ENCODE data around the gene EYA2.
"Not testable (repeated sequence)": the region's sequence is repeated elsewhere in the genome, so short reads cannot be mapped to it uniquely, and the experiment has no call there.

The EYA2 gene

DNA sequence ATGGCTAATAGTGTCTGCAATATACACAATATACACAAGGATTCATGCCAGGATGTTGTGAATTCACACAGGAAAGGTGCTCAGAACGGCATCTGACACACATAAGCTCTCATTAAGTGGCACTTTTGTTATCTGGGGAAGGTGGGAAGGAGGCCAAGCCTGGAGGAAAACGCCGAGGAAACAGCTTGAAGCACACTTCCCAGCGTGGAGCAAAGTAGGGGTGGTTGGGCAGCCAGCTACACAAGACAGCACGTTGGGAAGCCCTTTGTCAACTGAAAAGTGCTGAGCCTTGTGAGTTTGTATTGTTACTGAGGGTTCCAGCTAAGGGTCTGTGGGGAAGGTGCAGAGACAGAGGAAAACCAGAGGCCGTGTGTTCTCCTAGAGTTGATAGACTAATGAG, 280.9 kb downstream of the EYA2 start:
- no peak for DNase-seq (ENCODE audit: low spot score)

DNA sequence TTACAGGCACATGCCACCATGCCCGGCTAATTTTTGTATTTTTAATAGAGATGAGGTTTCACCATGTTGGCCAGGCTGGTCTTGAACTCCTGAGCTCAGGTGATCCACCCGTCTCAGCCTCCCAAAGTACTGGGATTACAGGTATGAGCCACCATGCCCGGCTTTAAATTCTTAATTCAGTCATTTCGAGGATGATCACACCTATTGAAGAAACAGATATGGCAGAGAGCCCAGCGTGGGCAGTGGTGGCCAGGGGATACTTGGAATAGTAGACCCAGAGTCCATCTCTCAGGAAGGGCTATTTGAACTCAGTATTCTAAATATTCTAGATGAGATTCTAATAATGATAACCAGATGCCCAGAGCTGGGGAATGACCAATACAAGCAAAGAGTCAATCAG, 281.6 kb downstream of the EYA2 start:
- not testable (repeated sequence) for DNase-seq (ENCODE audit: low spot score)

DNA sequence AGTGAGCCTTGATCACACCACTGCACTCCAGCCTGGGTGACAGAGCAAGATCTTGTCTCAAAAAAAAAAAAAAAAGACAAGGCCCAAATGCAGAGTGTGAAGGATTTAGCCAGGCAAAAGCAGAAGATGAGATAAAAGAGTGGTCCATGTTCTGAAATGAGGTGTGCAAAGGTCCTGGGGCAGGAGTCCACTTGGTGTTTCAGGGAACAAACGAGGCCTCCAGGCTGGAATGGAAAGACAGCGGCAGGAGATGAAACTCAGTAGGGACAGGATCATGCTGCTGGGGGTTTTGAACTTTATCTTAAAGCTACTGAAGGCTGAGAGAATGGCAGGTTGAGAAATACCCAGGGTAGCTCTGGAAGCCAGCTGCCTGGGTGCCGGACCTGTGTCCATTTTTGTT, 283.6 kb downstream of the EYA2 start:
- DNase-seq (ENCODE audit: low spot score): no peak

DNA sequence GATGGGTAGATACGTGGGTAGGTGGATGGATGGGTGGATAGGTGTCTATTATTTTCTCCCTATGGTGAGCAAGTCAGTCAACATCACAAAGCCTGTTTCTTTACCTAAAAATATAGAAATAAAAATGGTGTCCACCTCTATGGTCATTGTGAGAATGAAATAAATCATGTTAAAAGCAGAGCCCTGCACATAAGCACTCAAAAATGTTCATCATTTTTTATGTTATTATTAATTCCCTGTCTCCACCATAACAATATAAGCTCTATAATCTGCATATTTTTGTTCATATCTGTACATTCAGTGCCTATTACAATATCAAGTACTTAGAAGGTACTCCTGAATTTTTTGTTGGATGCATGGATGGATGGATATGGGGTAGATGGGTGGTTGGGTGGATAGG, 284.2 kb downstream of the EYA2 start:
- DNase-seq (ENCODE audit: low spot score): no peak

DNA sequence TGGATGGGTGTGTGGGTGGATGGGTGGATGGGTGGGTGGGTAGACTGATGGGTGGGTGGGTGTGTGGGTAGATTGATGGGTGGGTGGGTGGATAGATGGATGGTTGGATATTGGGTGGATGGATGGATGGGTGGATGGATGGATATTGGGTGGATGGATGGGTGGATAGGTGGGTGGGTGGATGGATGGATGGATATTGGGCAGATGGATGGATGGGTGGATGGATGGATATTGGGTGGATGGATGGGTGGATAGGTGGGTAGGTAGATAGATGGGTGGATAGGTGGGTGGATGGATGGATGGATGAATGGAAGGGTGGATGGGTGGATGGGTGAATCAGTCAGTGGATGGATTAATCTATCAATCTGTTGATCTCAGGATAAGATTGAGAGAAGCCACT, 284.6 kb downstream of the EYA2 start:
- DNase-seq (ENCODE audit: low spot score): no peak

DNA sequence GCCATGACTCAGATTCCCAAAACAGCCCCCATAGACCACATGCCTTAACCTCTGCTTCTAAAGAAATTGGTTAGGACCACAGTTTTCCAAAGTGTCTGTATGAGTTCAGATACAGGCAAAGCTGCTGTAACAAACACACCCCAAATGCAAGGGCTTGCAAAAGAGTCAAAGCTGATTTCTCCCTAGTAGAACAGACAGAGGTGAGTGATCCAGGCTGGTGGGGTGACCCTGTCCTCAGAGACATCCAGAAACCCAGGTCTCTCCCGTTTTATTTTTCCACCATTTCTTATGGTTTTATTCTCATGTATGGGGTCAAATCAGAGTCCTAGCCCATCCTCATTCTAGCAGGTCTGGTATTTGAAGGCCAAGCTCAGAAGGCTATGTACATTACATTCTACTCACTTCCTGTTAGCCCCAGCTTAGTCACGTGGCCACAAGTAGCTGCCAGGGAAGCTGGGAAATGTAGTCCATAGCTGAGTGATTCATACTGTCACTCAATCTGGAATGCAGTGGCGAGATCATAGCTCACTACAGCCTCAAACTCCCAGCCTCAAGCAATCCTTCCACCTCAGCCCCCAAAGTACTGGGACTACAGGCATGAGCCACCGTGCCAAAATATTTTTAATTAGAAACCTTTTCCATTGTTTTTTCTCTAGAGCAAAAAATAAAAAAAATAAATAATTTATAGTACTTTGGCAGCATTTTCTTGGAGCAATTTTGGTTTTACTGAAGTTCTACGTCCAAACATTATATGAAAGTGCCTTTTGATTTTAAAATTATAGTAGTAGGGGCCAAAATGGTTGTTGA, 286.6 kb downstream of the EYA2 start:
- peak; percentile 62 for DNase-seq (ENCODE audit: low spot score)

DNA sequence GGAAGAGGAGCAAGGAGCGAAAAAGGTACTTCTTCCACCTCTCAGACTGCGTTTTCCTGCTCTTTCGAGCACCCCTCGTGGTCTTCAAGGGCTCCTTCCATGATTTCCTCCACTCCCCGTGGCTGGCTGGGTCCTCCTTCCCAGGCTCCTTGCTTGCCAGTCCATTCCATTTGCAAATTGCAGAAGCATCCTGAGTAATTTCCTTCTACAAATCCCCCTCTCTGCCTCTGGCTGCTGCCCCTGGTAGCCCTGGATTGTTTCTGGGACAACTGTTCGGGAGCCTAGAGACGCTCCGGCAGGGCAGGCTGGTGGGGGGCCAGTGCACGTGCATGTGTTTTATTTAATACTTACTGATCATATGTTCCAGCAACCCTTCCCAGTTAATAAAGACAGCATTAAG, 288.7 kb downstream of the EYA2 start:
- DNase-seq (ENCODE audit: low spot score): no peak

DNA sequence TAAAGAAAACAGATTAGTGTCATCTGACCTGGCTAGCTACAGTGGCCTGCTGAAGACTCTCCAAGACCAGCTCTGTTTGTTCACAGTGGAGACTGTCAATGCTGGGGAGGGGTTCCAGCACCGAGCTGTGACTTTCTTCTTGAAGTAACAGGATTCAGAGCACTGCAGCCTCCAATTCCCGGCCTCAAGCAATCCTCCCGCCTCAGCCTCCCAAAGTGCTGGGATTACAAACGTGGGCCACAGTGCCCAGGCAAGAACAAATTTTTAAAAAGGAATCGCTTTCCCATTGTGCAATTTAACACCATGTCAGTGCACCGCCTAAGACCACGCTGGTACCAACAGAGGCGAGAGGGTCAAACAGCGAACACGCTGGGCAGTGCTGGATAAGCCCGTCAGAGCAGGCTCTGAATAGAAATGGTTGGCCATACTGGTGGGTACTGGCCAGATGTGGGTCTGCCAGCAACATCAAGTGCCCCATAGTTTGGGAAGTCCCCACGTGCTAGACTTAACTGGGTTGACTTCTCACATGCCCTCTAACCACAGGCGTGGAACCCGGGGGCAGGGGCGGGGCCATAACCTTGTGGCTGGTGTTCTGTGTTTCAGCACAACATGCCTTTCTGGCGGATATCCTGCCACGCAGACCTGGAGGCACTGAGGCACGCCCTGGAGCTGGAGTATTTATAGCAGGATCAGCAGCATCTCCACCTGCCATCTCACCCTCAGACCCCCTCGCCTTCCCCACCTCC, 293.0 kb downstream of the EYA2 start:
- DNase-seq (ENCODE audit: low spot score): no peak

DNA sequence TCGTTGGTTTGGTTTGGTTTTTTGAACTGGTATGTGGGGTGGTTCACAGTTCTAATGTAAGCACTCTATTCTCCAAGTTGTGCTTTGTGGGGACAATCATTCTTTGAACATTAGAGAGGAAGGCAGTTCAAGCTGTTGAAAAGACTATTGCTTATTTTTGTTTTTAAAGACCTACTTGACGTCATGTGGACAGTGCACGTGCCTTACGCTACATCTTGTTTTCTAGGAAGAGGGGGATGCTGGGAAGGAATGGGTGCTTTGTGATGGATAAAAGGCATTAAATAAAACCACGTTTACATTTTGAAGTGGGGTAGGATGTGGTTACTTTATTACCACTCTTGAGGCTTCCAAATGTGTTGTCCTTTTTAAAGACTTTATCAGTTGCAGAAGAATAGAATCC, 293.9 kb downstream of the EYA2 start:
- no peak for DNase-seq (ENCODE audit: low spot score)

DNA sequence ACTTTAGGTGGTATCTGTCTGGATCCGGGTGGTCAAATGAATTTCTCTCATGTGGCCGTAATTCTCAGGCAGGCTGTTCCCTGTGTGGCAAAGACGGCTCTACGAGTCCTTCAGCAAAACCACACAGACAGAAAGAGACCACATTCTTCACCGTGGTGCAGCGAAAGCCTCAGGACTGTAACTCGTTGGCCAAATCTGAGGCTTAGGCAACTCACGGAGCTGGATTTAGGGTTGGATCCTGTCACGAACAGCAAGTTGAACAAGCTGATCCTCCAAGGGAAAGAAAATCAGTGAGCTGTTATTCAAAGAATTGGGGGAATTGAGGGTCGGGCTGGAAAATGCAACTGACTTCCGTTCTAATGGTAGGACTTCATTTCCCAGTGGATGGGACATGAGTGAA, 294.4 kb downstream of the EYA2 start:
- no peak for DNase-seq (ENCODE audit: low spot score)

DNA sequence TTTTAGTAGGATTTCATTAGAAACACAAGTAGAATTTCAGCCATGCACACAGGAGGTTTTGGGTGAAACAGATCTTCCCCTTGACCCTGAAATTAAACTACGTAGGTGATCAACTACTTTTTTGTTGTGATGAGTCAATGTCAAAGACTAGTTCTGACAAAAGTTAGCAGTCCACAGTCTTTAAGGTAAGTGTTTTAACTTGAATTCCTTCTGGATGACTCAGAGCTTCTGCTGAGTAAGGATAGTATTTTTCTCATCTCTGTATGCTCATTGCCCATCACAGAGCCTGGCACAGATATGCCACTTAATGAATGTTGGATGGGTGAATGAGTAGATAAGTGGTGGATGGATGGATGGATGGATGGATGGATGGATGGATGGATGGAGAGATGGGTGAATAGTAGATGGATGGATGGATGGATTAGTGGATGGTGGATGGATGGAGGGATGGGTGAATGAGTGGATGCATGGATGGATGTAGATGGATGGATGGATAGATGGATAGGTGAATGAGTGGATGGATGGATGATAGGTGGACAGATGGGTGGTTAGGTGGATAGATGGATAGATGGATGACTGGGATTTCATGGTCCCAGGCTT, 296.5 kb downstream of the EYA2 start:
- no peak for DNase-seq (ENCODE audit: low spot score)

DNA sequence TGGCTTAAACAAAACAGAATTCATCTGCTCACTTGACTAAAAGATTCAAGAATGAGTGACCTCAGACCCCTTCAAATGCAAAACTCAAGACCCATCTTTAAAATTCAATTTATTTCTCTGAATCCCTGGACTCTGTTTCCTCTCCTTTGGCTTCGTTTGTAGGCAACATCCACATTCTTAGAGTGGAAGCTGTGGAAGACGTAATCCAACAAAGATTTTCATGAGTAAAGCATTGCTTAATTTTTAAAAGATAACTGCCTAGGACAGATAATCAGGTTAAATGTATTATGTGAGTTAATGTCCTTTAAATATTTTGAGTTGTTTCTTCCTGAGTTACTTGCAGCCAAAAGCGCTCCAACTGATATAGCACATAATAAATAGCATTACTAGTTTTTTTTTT, 297.3 kb downstream of the EYA2 start:
- no peak for DNase-seq (ENCODE audit: low spot score)

DNA sequence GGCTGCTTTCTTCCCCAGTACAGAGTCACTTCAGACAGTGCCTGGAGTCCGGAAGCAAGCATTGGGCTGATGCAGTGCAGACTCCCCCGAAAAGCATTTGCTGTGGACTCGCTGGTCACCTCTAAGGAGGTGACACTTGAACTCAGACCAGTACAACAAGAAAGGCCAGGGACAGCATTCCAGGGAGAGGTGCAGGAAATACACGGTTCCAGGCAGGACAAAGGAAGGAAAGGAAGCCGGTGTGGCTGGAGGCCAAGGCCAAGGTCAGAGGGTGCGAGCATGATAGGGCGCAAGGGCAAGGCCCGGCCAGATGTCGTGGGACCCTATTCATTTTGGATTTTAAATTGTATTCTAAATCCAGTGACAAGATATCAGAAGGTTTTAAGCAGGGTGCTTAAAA, 300.9 kb downstream of the EYA2 start:
- no peak for DNase-seq (ENCODE audit: low spot score)

DNA sequence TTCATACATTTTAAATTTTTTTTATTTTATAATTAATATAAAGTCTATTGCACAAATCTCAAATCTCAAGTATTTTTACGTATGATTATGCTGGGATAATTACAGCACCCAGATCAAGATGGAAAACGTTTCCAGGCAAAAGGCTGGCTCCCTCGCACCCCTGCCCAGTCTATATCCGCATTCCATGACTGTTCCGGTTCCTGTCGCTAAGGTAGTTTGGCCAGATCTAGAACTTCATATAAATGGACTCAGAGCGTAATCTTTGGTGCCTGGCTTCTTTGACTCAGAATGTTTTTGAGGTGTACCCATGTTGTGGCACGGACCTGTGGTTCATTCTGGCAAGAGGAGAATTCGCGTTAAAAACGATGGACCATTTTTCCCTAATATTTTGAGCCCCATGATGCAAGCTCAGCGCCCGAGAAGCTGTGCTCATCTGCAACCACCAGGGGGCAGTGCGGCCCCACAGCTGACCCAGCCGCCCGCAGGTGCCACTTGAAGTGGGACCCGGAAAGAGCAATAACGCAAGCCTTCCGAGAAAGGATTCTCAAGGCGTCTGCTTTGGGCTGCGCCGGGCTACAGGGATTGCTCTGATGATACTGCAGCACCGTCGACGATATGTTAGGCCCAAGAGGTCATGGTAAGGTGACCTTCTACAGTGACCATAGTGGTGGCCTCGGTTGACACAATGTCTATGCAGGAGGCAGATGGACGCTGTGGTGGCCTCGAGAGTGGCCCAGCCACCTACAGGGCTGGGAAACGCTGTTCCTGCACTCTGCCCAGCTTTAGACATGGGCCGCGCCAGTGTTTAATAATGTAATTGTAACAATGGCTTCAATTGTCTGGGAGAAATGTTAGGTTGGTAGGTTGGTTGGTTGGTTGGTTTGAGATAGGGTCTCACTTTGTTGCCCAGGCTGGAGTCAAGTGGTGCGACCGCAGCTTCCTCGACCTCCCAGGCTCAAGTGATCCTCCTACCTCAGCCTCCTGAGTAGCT, 301.7 kb downstream of the EYA2 start:
- DNase-seq (ENCODE audit: low spot score): peak; percentile 79

DNA sequence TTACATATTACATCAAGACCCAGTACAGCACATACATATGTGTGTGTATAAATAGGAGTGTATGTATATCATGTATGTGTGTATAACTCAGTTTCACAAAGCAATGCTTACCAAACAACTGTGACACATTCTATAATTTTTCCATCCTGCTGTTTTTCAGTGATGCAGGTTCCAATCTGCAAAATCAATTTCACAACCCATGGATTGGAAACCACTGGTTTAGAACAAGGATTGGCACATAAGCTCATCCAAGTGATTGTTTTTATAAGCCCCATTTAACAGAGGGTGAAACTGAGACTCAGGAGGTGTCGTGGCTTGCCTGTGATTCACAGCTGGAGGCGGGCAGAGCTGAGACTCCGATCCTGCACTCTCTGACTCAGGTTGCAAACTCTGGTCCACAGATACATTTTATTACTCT, 303.6 kb downstream of the EYA2 start:
- peak; percentile 39 for DNase-seq (ENCODE audit: low spot score)

DNA sequence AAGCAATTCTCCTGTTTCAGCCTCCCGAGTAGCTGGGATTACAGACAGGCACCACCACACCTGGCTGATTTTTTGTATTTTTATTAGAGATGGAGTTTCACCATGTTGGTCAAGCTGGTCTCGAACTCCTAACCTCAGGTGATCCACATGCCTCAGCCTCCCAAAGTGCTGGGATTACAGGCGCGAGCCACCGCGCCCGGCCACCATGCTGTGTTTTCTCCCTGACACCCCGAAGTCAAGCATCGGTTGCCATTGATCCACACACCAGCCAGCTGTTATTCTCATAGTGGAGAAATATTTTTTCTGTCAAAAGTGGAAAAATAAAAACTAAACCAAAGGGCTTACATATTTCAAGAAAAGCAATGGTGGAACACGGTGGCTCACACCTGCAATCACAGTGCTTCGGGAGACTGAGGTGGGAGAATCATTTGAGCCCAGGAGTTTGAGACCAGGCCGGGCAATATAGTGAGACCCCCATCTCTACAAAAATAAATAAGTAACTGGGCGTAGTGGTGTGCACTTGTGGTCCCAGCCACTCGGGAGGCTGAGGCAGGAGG, 304.4 kb downstream of the EYA2 start:
- no peak for DNase-seq (ENCODE audit: low spot score)

DNA sequence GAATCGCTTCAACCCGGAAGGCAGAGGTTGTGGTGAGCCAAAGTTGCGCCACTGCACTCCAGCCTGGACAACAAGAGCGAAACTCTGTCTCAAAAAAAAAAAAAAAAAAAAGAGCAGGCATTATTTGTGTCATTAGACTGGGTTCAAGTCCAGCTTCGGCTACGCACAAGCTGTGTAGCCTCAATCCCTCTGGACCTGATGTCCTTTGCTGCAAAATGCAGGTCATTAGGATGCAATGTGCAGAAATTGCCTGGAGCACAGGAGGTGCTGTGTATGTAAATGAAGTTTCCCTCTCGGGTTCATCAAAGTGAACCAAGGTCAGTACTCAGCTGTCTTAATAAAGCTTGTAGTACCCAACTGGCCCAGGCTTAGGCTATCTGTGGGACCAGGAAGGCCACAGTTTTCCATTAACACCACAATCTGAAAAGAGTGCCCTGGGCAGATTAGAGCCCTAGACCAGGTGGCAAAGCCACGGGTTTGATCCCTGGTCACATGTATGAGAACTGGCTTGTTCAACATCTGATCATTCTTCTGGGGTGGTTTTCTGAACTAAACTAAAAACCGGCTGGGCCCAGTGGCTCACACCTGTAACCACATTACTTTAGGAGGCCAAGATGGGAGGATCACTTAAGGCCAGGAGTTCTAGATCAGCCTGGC, 306.6 kb downstream of the EYA2 start:
- no peak for DNase-seq (ENCODE audit: low spot score)

DNA sequence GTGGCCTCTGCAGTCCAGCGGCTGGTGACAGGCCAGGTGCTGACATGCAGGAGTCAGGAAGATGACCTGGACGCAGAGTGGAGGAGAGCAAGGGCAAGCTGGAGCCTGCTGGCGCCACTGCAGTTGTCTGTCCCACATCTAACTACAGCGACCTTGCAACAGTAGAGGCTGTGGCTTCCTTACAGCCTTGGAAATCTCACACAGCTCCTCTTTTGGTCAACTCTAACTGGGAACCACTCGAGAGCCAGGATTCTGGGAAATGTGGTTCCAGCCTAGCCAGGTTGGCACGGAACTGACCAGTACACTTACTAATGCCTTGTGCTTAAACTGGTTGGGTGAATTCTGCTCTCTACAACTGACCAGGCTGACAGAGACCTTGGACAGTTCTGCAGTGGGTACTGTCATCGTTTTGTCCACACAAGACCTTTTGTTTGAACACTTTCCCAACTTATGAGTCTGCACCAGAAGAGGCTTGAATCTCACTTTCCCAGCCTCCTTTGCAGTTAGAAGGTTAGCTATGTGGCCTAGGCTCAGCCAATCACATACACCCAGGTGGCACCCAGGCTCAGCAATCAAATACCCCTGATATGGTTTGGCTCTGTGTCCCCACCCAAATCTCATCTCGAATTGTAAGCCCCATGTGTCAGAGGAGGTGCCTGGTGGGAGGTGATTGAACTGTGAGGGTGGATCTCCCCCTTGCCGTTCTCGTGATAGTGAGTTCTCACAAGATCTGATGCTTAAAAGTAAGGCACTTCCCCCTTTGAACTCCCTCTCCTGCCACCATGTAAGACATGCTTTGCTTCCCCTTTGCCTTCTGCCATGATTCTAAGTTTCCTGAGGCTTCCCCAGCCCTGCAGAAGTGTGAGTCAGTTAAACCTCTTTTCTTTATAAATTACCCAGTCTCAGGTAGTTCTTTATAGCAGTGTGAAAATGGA, 308.4 kb downstream of the EYA2 start:
- DNase-seq (ENCODE audit: low spot score): no peak

DNA sequence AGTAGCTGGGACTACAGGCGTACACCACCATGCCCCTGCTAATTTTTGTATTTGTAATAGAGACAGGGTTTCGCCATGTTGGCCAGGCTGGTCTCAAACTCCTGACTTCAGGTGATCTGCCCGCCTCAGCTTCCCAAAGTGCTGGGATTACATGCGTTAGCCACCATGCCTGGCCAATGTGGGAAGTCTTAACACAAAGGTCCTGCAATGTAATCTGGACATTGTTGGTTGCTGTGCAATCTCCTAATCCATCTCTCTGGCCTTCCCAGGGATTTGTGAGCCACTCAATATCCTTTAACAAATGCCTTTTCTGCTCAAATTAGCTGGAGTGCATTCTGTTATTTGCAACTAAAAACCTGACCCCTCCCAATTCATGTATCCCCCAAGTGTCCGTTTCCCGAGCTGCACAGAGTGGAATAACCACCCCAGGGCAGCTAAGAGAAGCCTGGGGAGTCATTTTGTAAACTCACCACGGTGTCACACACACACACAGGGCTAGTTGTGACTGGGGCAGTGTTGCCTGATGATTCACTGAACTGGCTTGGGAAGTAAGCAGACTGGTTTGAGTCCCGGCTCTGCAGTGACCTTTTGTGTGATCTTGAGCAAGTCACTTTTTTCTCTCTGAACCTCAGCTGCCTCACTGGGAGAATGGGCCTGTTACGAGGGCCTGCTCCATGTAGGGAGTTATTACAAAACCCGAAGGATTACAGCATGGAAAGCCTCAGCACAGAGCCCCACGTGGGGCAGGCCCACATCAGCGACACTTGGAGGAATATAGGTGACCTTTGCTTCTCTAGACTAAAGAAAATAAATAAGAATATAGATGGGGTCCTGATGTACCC, 309.6 kb downstream of the EYA2 start:
- no peak for DNase-seq (ENCODE audit: low spot score)
